GM18858 (cell line): ENCODE results near the gene PKDREJ.

Experiments
- ATAC-seq: cut with Tn5 transposase; IDR thresholded peaks from one replicate; pipeline ENCODE4 v1.9.1; 2021; ENCODE audit not compliant: unreplicated experiment

The PKDREJ gene

GRCh38 chr22:46240073-46240472 is 23.1 kb downstream of the PKDREJ start:
- no peak for ATAC-seq

GRCh38 chr22:46239261-46240048 is 23.7 kb downstream of the PKDREJ start:
- no peak for ATAC-seq

- ATAC-seq = no peak
Observed at GRCh38 chr22:46238541-46238940, 24.6 kb downstream of the PKDREJ start.

- no peak for ATAC-seq
Observed at GRCh38 chr22:46237453-46238124, 25.6 kb downstream of the PKDREJ start.

GRCh38 chr22:46234969-46235368 is 28.2 kb downstream of the PKDREJ start:
- no peak for ATAC-seq

GRCh38 chr22:46233231-46233630 is 29.9 kb downstream of the PKDREJ start:
- ATAC-seq = no peak

GRCh38 chr22:46230262-46230901 is 32.8 kb downstream of the PKDREJ start:
- no peak for ATAC-seq

- no peak for ATAC-seq
Observed at GRCh38 chr22:46229701-46230100, 33.4 kb downstream of the PKDREJ start.

- no peak for ATAC-seq
Observed at GRCh38 chr22:46226577-46226976, 36.6 kb downstream of the PKDREJ start.

GRCh38 chr22:46225631-46226030 is 37.5 kb downstream of the PKDREJ start:
- ATAC-seq = no peak

GRCh38 chr22:46224898-46225290 is 38.2 kb downstream of the PKDREJ start:
- ATAC-seq = no peak

GRCh38 chr22:46224044-46224897 is 38.9 kb downstream of the PKDREJ start:
- ATAC-seq = no peak

- no peak for ATAC-seq
Observed at GRCh38 chr22:46220921-46221320, 42.2 kb downstream of the PKDREJ start.

- no peak for ATAC-seq
Observed at GRCh38 chr22:46219636-46220035, 43.5 kb downstream of the PKDREJ start.

- ATAC-seq = no peak
Observed at GRCh38 chr22:46214616-46215015, 48.5 kb downstream of the PKDREJ start.

- no peak for ATAC-seq
Observed at GRCh38 chr22:46214149-46214548, 49.0 kb downstream of the PKDREJ start.

GRCh38 chr22:46213052-46213451 is 50.1 kb downstream of the PKDREJ start:
- ATAC-seq = no peak

- ATAC-seq = no peak
Observed at GRCh38 chr22:46212195-46212594, 50.9 kb downstream of the PKDREJ start.

- ATAC-seq = no peak
Observed at GRCh38 chr22:46209262-46209661, 53.9 kb downstream of the PKDREJ start.
